ENCODE measurements around the gene HS6ST1. TPM values are rescaled to one million over a fixed set of nuclear protein-coding genes. Genes with fewer than 3 reads are reported as not detected.

The HS6ST1 gene
- total and polyA plus RNA-seq, 7 experiments from 2014 or later = 1.6 to 14.3 (median 11.3) TPM

DNA sequence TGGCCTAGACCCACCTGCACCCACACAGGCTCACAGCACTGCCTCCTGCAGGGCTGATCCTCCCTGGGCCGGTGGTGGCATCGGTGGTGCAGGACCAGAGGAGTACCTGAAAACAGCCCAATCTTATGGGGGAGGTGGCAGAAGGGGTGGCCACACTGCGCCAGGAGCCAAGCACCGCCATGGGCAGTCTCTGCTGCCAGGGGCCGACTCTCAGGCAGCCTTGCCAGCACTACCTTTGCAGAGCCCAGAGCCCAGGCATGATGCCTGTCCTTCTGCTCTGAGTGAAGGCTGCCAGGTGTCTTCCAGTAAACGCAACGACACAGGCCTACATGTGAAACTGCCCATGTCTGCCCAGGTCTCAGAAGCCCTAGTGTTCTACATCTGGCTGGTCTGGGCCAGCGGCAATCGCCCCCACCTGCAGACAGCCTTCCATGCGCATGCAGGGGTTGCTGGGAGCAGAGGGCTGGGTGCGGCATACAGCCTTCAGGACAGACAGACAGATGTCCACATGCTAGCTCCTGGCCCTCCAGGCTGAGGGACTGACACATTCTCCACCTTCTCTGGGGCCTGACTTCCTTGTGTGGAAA, 6.8 kb downstream of the HS6ST1 start:
- ATAC-seq (no peak), DNase-seq (peak in 1 of 9 donors; percentile 13)
- Mint-ChIP-seq H3K4me3 (no peak overlapping the region), H3K36me3 (peaks cover 0 to 21% (median 0%) of the 10 kb centered on the region in 5 donors), H3K9me3 (no peaks in the 10 kb centered on the region), H3K27me3 (peaks cover 0 to 4% (median 0%) of the 10 kb centered on the region in 5 donors), H3K27ac (no peak overlapping the region), H3K4me1 (peaks cover 18 to 61% (median 50%) of the 10 kb centered on the region in 7 donors)
- POLR2A ChIA-PET = no interaction called here
- H3K9me3 ChIP-seq (ENCODE audit: control insufficient read depth in 2 of 3, low read length in 3 of 3) = no peaks in the 10 kb centered on the region
- H3K36me3 ChIP-seq (ENCODE audit: control insufficient read depth in 2 of 3, insufficient read depth in 3 of 3, low read length in 3 of 3) = peaks cover 0 to 3% (median 0%) of the 10 kb centered on the region in 3 experiments
- H3K4me1 ChIP-seq (ENCODE audit: control insufficient read depth in 2 of 2, insufficient read depth in 2 of 2, low read length in 2 of 2) = peaks cover 3 to 10% of the 10 kb centered on the region in 2 donors
- H3K27ac ChIP-seq (ENCODE audit: low read depth, low read length) = no peak overlapping the region
- intact Hi-C loops (cut with micrococcal nuclease) = loop anchor here in 1 of 2 donors (10.0 kb wide), 1 partner anchor 217 kb away; the partner anchor contains the start of gene UGGT1
- CTCF ChIA-PET = no interaction called here
- no peak overlapping the region for H3K4me3 ChIP-seq (ENCODE audit: low read length)
- no peaks in the 10 kb centered on the region for H3K27me3 ChIP-seq (ENCODE audit: control insufficient read depth in 2 of 2, insufficient read depth in 2 of 2, low read length in 2 of 2)

DNA sequence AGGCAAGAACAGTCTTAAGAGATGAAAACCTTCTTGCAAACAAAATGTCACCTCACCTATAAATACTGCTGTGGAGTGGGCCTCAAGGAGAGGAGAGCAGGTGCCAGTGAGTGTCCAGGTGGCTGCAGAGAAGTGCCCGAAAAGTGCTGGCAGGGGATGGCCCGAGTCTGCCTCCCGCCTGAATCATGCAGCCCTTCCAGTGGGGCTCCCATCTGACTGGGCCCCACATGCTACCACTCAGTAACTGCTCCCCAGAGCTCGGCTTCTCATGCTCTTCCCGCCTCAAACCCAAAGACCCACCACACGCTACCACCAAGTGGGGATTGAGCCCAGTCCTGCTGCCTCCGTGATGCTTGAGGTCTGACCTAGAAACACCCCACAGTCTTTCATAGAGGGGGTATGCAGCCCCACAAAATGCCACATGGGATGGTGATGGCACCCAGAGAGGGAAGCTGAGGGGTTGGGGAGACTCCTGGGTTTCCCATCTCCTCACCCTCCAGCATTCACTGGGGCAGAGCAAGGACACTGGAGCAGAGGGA, 7.4 kb downstream of the HS6ST1 start:
- peaks cover 0 to 21% (median 0%) of the 10 kb centered on the region in 5 donors for H3K36me3 Mint-ChIP-seq
- no peak overlapping the region for H3K4me3 Mint-ChIP-seq
- ChIA-PET CTCF (interaction anchor here (0.7 kb wide), 1 partner anchor 15 kb away, joined by 3 read pairs; no protein-coding TSS in a partner anchor), POLR2A (no interaction called here)
- H3K4me3 ChIP-seq (ENCODE audit: low read length) = no peak overlapping the region
- H3K27ac Mint-ChIP-seq = no peak overlapping the region
- no peaks in the 10 kb centered on the region for H3K9me3 ChIP-seq (ENCODE audit: control insufficient read depth in 2 of 3, low read length in 3 of 3)
- no peaks in the 10 kb centered on the region for H3K9me3 Mint-ChIP-seq
- H3K4me1 Mint-ChIP-seq = peaks cover 13 to 56% (median 46%) of the 10 kb centered on the region in 7 donors
- intact Hi-C loops (cut with micrococcal nuclease) = loop anchor here in 1 of 2 donors (10.0 kb wide), 1 partner anchor 216 kb away; the partner anchor contains the start of gene UGGT1
- H3K27me3 ChIP-seq (ENCODE audit: control insufficient read depth in 2 of 2, insufficient read depth in 2 of 2, low read length in 2 of 2) = no peaks in the 10 kb centered on the region
- peak in 1 of 9 donors; percentile 1 for DNase-seq
- H3K36me3 ChIP-seq (ENCODE audit: control insufficient read depth in 2 of 3, insufficient read depth in 3 of 3, low read length in 3 of 3) = peaks cover 0 to 3% (median 0%) of the 10 kb centered on the region in 3 experiments
- no peaks in the 10 kb centered on the region for H3K27me3 Mint-ChIP-seq
- H3K27ac ChIP-seq (ENCODE audit: low read depth, low read length) = no peak overlapping the region
- peaks cover 0 to 5% of the 10 kb centered on the region in 2 donors for H3K4me1 ChIP-seq (ENCODE audit: control insufficient read depth in 2 of 2, insufficient read depth in 2 of 2, low read length in 2 of 2)
- ATAC-seq = no peak

DNA sequence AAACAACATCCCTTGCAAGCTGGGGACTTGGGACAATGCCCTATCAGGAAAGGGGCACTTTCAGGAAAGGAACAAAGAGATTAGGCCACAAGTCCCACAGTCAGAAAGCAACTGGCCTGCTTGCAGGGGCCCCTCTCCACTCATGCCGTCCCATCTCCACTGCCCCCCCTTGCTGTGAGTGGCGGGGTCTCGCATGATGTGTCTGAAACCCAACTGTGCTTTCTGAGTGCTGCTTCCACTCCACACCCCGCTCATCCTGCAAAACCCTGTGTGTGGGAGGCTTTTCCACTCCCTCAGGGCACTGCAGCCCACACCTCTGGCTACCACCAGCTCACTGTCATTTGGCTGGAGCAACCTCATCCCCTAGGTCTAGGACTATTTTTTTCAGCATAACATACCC, 7.9 kb downstream of the HS6ST1 start:
- intact Hi-C loops (cut with micrococcal nuclease) = loop anchor here in 1 of 2 donors (10.0 kb wide), 1 partner anchor 216 kb away; the partner anchor contains the start of gene UGGT1

DNA sequence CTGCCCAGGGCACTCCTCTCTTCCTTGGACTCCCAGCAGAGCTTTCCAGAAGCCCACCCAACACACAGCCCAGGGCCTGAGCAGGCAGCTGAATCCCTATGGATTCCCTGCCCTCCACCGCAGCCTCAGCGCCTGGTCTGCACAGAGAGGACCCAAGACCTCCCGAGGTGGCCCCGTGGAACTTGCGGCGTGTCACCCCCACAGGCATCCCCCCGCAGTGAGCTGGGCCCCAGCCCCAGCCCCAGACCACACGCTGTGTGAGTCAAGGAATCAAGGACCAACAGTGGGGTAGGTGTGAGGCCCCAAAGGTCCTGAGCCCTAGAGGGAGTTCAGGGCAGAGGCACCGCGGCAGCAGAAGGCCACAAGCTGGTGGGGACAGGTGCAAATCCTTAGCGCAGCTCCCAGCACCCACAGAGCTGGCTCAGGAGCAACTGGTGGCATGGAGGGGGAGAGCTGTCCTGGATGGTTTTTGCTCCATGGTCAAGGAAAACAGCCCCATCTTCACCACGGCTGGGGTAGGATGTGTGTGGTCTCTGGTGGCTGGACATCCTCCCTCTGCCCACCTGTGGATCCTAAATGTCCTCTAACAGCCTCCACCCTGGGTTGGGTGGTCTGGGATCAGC, 8.5 kb downstream of the HS6ST1 start:
- Mint-ChIP-seq H3K4me3 (no peak overlapping the region), H3K27me3 (no peaks in the 10 kb centered on the region), H3K27ac (no peak overlapping the region), H3K9me3 (no peaks in the 10 kb centered on the region), H3K4me1 (peaks cover 9 to 48% (median 37%) of the 10 kb centered on the region in 7 donors), H3K36me3 (peaks cover 0 to 19% (median 0%) of the 10 kb centered on the region in 5 donors)
- Histone ChIP-seq H3K9me3 (ENCODE audit: control insufficient read depth in 2 of 3, low read length in 3 of 3) (no peaks in the 10 kb centered on the region), H3K27me3 (ENCODE audit: control insufficient read depth in 2 of 2, insufficient read depth in 2 of 2, low read length in 2 of 2) (no peaks in the 10 kb centered on the region), H3K4me3 (ENCODE audit: low read length) (no peak overlapping the region), H3K36me3 (ENCODE audit: control insufficient read depth in 2 of 3, insufficient read depth in 3 of 3, low read length in 3 of 3) (peaks cover 0 to 3% (median 0%) of the 10 kb centered on the region in 3 experiments), H3K4me1 (ENCODE audit: control insufficient read depth in 2 of 2, insufficient read depth in 2 of 2, low read length in 2 of 2) (no peaks in the 10 kb centered on the region), H3K27ac (ENCODE audit: low read depth, low read length) (no peak overlapping the region)
- ChIA-PET CTCF (interaction anchor here (0.7 kb wide), 1 partner anchor 16 kb away, joined by 3 read pairs; no protein-coding TSS in a partner anchor), POLR2A (interaction anchor here (0.6 kb wide), 1 partner anchor 1606 kb away, joined by 3 read pairs; no protein-coding TSS in a partner anchor)
- ATAC-seq = no peak
- peak in 1 of 9 donors; percentile 15 for DNase-seq
- intact Hi-C loops (cut with micrococcal nuclease) = loop anchor here in 1 of 2 donors (10.0 kb wide), 1 partner anchor 215 kb away; the partner anchor contains the start of gene UGGT1

More for the DNA sequence above, 7.9 kb downstream of the HS6ST1 start:
- ATAC-seq (no peak), DNase-seq (peak in 1 of 9 donors; percentile 16)
- Histone ChIP-seq H3K4me3 (ENCODE audit: low read length) (no peak overlapping the region), H3K27me3 (ENCODE audit: control insufficient read depth in 2 of 2, insufficient read depth in 2 of 2, low read length in 2 of 2) (no peaks in the 10 kb centered on the region), H3K4me1 (ENCODE audit: control insufficient read depth in 2 of 2, insufficient read depth in 2 of 2, low read length in 2 of 2) (no peaks in the 10 kb centered on the region), H3K36me3 (ENCODE audit: control insufficient read depth in 2 of 3, insufficient read depth in 3 of 3, low read length in 3 of 3) (peaks cover 0 to 3% (median 0%) of the 10 kb centered on the region in 3 experiments), H3K9me3 (ENCODE audit: control insufficient read depth in 2 of 3, low read length in 3 of 3) (no peaks in the 10 kb centered on the region), H3K27ac (ENCODE audit: low read depth, low read length) (no peak overlapping the region)
- H3K36me3 Mint-ChIP-seq = peaks cover 0 to 21% (median 0%) of the 10 kb centered on the region in 5 donors
- H3K9me3 Mint-ChIP-seq = no peaks in the 10 kb centered on the region
- no peaks in the 10 kb centered on the region for H3K27me3 Mint-ChIP-seq
- CTCF ChIA-PET = interaction anchor here (0.7 kb wide), 1 partner anchor 15 kb away, joined by 3 read pairs; no protein-coding TSS in a partner anchor
- POLR2A ChIA-PET = no interaction called here
- peaks cover 10 to 53% (median 43%) of the 10 kb centered on the region in 7 donors for H3K4me1 Mint-ChIP-seq
- peak overlapping the region in 1 of 9 donors; percentile 76 for H3K27ac Mint-ChIP-seq
- H3K4me3 Mint-ChIP-seq = no peak overlapping the region

DNA sequence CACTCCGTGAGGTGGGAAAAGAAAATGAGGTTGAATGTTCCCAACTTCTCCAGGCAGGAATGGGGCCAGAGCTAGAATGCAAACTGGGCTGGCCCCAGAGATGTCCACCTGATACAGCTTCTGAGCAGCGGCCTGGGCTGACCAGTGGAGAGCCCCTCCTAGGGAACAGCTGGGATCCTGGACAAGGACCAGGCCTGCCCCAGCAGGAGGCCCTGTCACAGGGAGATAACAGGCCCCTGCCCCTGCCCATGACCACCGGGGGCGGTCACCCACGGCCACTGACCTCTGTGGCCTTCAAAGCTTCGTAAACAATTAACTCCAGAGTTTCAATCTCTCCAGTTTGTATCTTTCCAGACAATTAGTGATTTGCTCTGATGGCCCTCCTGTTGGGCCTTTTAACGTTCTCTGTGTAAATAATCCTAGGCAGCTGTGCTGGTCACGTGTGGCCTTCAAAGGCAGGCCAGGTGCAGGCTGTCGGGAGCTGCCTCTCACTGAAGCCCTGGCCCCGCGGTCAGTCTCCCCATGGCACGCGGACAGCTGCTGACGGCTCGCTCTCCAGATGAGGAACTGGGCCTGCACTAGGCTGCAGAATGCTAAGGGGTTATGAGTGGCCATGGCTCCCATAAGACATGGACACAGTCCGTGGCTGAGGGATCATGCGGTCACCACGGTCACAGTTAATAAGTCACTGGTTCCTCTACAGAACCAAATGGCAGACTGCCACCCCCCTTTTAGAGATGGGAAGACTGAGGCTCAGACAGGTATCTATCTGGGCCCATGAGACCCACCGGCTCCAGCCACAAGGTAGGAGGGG, 9.2 kb downstream of the HS6ST1 start:
- H3K27ac ChIP-seq (ENCODE audit: low read depth, low read length) = no peak overlapping the region
- H3K27me3 Mint-ChIP-seq = no peaks in the 10 kb centered on the region
- H3K36me3 ChIP-seq (ENCODE audit: control insufficient read depth in 2 of 3, insufficient read depth in 3 of 3, low read length in 3 of 3) = no peaks in the 10 kb centered on the region
- ATAC-seq (no peak), DNase-seq (peak in 1 of 9 donors; percentile 19)
- no peaks in the 10 kb centered on the region for H3K4me1 ChIP-seq (ENCODE audit: control insufficient read depth in 2 of 2, insufficient read depth in 2 of 2, low read length in 2 of 2)
- no peak overlapping the region for H3K27ac Mint-ChIP-seq
- intact Hi-C loops (cut with micrococcal nuclease) = loop anchor here in 1 of 2 donors (10.0 kb wide), 1 partner anchor 215 kb away; the partner anchor contains the start of gene UGGT1
- no peaks in the 10 kb centered on the region for H3K9me3 ChIP-seq (ENCODE audit: control insufficient read depth in 2 of 3, low read length in 3 of 3)
- peaks cover 5 to 41% (median 32%) of the 10 kb centered on the region in 7 donors for H3K4me1 Mint-ChIP-seq
- ChIA-PET CTCF (no interaction called here), POLR2A (interaction anchor here (0.6 kb wide), 1 partner anchor 1607 kb away, joined by 3 read pairs; no protein-coding TSS in a partner anchor)
- H3K4me3 ChIP-seq (ENCODE audit: low read length) = no peak overlapping the region
- H3K36me3 Mint-ChIP-seq = peaks cover 0 to 15% (median 0%) of the 10 kb centered on the region in 5 donors
- H3K4me3 Mint-ChIP-seq = no peak overlapping the region
- no peaks in the 10 kb centered on the region for H3K9me3 Mint-ChIP-seq
- H3K27me3 ChIP-seq (ENCODE audit: control insufficient read depth in 2 of 2, insufficient read depth in 2 of 2, low read length in 2 of 2) = no peaks in the 10 kb centered on the region

DNA sequence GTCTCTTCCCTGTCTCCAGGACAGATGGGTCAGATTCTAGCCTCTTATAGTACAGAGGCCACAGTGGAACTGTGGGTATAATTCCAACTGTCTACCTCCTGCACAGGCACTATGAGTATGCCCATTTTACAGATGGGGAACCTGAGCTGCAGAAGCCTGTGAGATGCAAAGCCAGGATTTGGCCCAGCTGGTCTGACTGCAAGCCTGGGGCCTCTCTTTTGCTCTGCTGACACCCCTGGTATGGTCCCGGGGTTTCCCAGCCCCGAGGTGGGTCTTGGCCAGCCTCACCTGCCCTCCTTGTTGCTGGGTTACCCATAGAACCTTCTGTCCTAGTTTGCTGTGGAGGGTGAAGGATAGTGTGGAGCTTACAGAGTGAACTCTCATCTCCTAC, 9.8 kb downstream of the HS6ST1 start:
- Mint-ChIP-seq H3K27ac (no peak overlapping the region), H3K27me3 (no peaks in the 10 kb centered on the region), H3K9me3 (no peaks in the 10 kb centered on the region), H3K4me1 (peaks cover under 1 to 35% (median 27%) of the 10 kb centered on the region in 7 donors), H3K4me3 (no peak overlapping the region), H3K36me3 (peaks cover 0 to 15% (median 0%) of the 10 kb centered on the region in 5 donors)
- Histone ChIP-seq H3K4me3 (ENCODE audit: low read length) (no peak overlapping the region), H3K27me3 (ENCODE audit: control insufficient read depth in 2 of 2, insufficient read depth in 2 of 2, low read length in 2 of 2) (no peaks in the 10 kb centered on the region), H3K36me3 (ENCODE audit: control insufficient read depth in 2 of 3, insufficient read depth in 3 of 3, low read length in 3 of 3) (no peaks in the 10 kb centered on the region), H3K9me3 (ENCODE audit: control insufficient read depth in 2 of 3, low read length in 3 of 3) (no peaks in the 10 kb centered on the region), H3K27ac (ENCODE audit: low read depth, low read length) (no peak overlapping the region), H3K4me1 (ENCODE audit: control insufficient read depth in 2 of 2, insufficient read depth in 2 of 2, low read length in 2 of 2) (no peaks in the 10 kb centered on the region)
- intact Hi-C loops (cut with micrococcal nuclease) = no loop called here
- no peak for DNase-seq
- ChIA-PET POLR2A (no interaction called here), CTCF (interaction anchor here (0.6 kb wide), 1 partner anchor 62 kb away, joined by 3 read pairs; no protein-coding TSS in a partner anchor)
- no peak for ATAC-seq
